Liver (tissue), 9 donors: ENCODE measurements around the gene MDN1. TPM values are rescaled to one million over a fixed set of nuclear protein-coding genes. Genes with fewer than 3 reads are reported as not detected.

Experiments
- DNase-seq: peaks from one replicate; pipeline ENCODE4 v3.0.0-alpha.2; 2017; ENCODE audit warnings: low spot score
- H3K27ac ChIP-seq, 2 donors: one replicate each; pipeline ENCODE4 v1.7.0; 2013; ENCODE audit warnings: inconsistent platforms in 2 of 2, low read length in 2 of 2, control low read depth in 1 of 2, low read depth in 1 of 2, mild to moderate bottlenecking in 1 of 2
- H3K27me3 ChIP-seq, 4 donors: one replicate each; pipeline versions ENCODE4 v1.6.1 to v1.7.0; 2013; ENCODE audit warnings: low read length in 3 of 4, inconsistent platforms in 1 of 4, mild to moderate bottlenecking in 1 of 4, moderate library complexity in 1 of 4; ENCODE audit not compliant: control insufficient read depth in 4 of 4, insufficient read depth in 4 of 4
- H3K36me3 ChIP-seq, 4 donors: one replicate each; pipeline versions ENCODE4 v1.6.1 to v1.7.0; 2013; ENCODE audit warnings: low read length in 3 of 4, mild to moderate bottlenecking in 3 of 4, low read depth in 1 of 4, moderate library complexity in 1 of 4; ENCODE audit not compliant: control insufficient read depth in 4 of 4, insufficient read depth in 3 of 4
- H3K4me1 ChIP-seq, 4 donors: one replicate each; pipeline versions ENCODE4 v1.6.1 to v1.7.0; 2013; ENCODE audit warnings: low read length in 3 of 4, mild to moderate bottlenecking in 3 of 4, moderate library complexity in 1 of 4; ENCODE audit not compliant: control insufficient read depth in 4 of 4, insufficient read depth in 4 of 4
- H3K4me3 ChIP-seq, 3 donors: one replicate each; pipeline versions ENCODE4 v1.6.1 to v1.7.0; 2013; ENCODE audit warnings: low read length in 3 of 3, control low read depth in 1 of 3, low read depth in 1 of 3, mild to moderate bottlenecking in 1 of 3
- H3K9ac ChIP-seq, 2 donors: one replicate each; pipeline ENCODE4 v1.7.0; 2013; ENCODE audit warnings: low read length in 2 of 2, mild to moderate bottlenecking in 2 of 2, moderate library complexity in 2 of 2, control low read depth in 1 of 2, low read depth in 1 of 2
- H3K9me3 ChIP-seq, 4 donors: one replicate each; pipeline versions ENCODE4 v1.6.1 to v1.7.0; 2013; ENCODE audit warnings: low read length in 3 of 4; ENCODE audit not compliant: control insufficient read depth in 4 of 4
- EGR1 ChIP-seq, 2 donors: IDR thresholded peaks; 2 replicates each; pipeline ENCODE4 v1.6.1; 2016 to 2018; ENCODE audit warnings: antibody characterized with exemption in 2 of 2, low read depth in 2 of 2
- FOXA1 ChIP-seq: IDR thresholded peaks from 2 replicates; pipeline ENCODE4 v1.6.1; 2016; ENCODE audit warnings: antibody characterized with exemption
- FOXA2 ChIP-seq: IDR thresholded peaks from 2 replicates; pipeline ENCODE4 v1.6.1; 2016; ENCODE audit warnings: antibody characterized with exemption
- GABPA ChIP-seq, 2 donors: IDR thresholded peaks in 1 of 2; conservative IDR thresholded peaks in 1 of 2; 2 replicates each; pipeline ENCODE4 v1.6.1; 2016; ENCODE audit warnings: antibody characterized with exemption in 2 of 2, mild to moderate bottlenecking in 1 of 2, moderate library complexity in 1 of 2
- HNF4A ChIP-seq, 2 donors: conservative IDR thresholded peaks; 2 replicates each; pipeline ENCODE4 v1.6.1; 2016; ENCODE audit warnings: antibody characterized with exemption in 2 of 2, mild to moderate bottlenecking in 2 of 2
- HNF4G ChIP-seq: IDR thresholded peaks from 2 replicates; pipeline ENCODE4 v1.6.1; 2016; ENCODE audit warnings: antibody characterized with exemption
- JUND ChIP-seq, 2 donors: IDR thresholded peaks; 2 replicates each; pipeline ENCODE4 v1.6.1; 2016; ENCODE audit warnings: antibody characterized with exemption in 2 of 2
- NR2F2 ChIP-seq: IDR thresholded peaks from 2 replicates; pipeline ENCODE4 v1.6.1; 2016; ENCODE audit warnings: antibody characterized with exemption
- RAD21 ChIP-seq, 2 donors: IDR thresholded peaks; 2 replicates each; pipeline ENCODE4 v1.6.1; 2016; ENCODE audit warnings: antibody characterized with exemption in 2 of 2, mild to moderate bottlenecking in 2 of 2
- RXRA ChIP-seq, 2 donors: IDR thresholded peaks; 2 replicates each; pipeline ENCODE4 v1.6.1; 2017 to 2018; ENCODE audit warnings: antibody characterized with exemption in 2 of 2, mild to moderate bottlenecking in 1 of 2
- SP1 ChIP-seq: IDR thresholded peaks from 2 replicates; pipeline ENCODE4 v1.6.1; 2018; ENCODE audit warnings: antibody characterized with exemption, mild to moderate bottlenecking
- TAF1 ChIP-seq: conservative IDR thresholded peaks from 2 replicates; pipeline ENCODE4 v1.6.1; 2016; ENCODE audit warnings: antibody characterized with exemption, mild to moderate bottlenecking
- YY1 ChIP-seq: IDR thresholded peaks from 2 replicates; pipeline ENCODE4 v1.6.1; 2016; ENCODE audit warnings: antibody characterized with exemption, mild to moderate bottlenecking
- WGBS: extraction: QIAGEN DNeasy Blood & Tissue Kit; methylation state at CpG from one replicate; pipeline ENCODE4 v1.1.7; 2013; 5-methylcytosine and 5-hydroxymethylcytosine counted together
- polyA plus RNA-seq, 2 donors: library from polyadenylated mRNA; stranded (reverse) in 1 of 2; unstranded in 1 of 2; fragments of 200-250 nt in 1 of 2; fragments of >200 nt in 1 of 2; fragmentation: Nextera tagmentation in 1 of 2; extraction: Ambion mirVana in 1 of 2; gene quantifications; one replicate each; pipeline versions ENCODE4 v1.2.1 to v1.2.3, GENCODE V29; 2013 to 2015
- total RNA-seq, 2 donors: library from RNA; depleted of rRNA; stranded (reverse); fragments of >200 nt; gene quantifications; one replicate each; pipeline ENCODE4 v1.2.3, GENCODE V29; 2014
- TF ChIP-seq, protein P1 (sequence below): IDR thresholded peaks from 2 replicates; pipeline ENCODE4 v1.6.1; 2016; ENCODE audit warnings: antibody characterized with exemption
- TF ChIP-seq, protein P2 (sequence below): IDR thresholded peaks from 2 replicates; pipeline ENCODE4 v1.6.1; 2016; ENCODE audit warnings: antibody characterized with exemption
- TF ChIP-seq, protein P3 (sequence below): IDR thresholded peaks from 2 replicates; pipeline ENCODE4 v1.6.1; 2016; ENCODE audit warnings: antibody characterized with exemption, mild to moderate bottlenecking
- TF ChIP-seq, protein P4 (sequence below): IDR thresholded peaks from 2 replicates; pipeline ENCODE4 v1.6.1; 2016; ENCODE audit warnings: antibody characterized with exemption
- TF ChIP-seq, protein P5 (sequence below): fragments of 150-350 bp; IDR thresholded peaks from 2 replicates; pipeline ENCODE4 v1.5.1; 2017; ENCODE audit warnings: improper control_type of control experiment, low read depth, low read length; ENCODE audit not compliant: missing input control
- donor health status: healthy.
- donor health status: healthy.
- donor health status: healthy.
- donor health status: healthy.
- donor health status: healthy.

MDN1 gene
- total and polyA plus RNA-seq, 4 donors = 5.4 to 48.9 (median 22.8) TPM

DNA sequence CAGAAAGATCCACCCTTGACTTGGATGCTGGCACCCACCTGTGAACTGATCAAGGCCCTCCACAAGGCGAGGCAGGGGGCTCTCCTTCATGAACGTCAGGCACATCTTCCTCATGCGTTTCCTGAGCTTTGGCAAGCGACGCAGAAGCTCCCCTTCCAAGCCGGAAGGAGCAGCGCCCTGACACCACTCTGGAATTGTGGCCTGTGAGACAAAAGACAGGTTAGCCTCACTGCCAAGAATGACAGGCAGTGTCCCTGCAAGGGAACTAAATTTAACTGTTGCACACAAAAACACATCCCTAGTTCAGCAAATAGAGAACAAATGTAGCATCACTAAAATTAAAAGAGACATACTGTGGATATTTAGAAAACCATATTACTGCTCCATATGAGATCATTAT is 139.0 kb downstream of the MDN1 start:
- Histone ChIP-seq H3K36me3 (peaks cover 12 to 87% (median 73%) of the 10 kb centered on the region in 4 donors), H3K9ac (no peak overlapping the region), H3K4me1 (no peaks in the 10 kb centered on the region), H3K4me3 (no peak overlapping the region), H3K9me3 (no peaks in the 10 kb centered on the region), H3K27ac (no peak overlapping the region), H3K27me3 (no peaks in the 10 kb centered on the region)
- 96% methylated on average over 7 of the region's 7 CpGs for WGBS
- TF ChIP-seq SP1 = no peak
- TF ChIP-seq RAD21 (IDR thresholded peaks at IDR 0.05) = no peak
- TF ChIP-seq, protein P1, sequence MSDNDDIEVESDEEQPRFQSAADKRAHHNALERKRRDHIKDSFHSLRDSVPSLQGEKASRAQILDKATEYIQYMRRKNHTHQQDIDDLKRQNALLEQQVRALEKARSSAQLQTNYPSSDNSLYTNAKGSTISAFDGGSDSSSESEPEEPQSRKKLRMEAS = no peak
- TF ChIP-seq, protein P2, sequence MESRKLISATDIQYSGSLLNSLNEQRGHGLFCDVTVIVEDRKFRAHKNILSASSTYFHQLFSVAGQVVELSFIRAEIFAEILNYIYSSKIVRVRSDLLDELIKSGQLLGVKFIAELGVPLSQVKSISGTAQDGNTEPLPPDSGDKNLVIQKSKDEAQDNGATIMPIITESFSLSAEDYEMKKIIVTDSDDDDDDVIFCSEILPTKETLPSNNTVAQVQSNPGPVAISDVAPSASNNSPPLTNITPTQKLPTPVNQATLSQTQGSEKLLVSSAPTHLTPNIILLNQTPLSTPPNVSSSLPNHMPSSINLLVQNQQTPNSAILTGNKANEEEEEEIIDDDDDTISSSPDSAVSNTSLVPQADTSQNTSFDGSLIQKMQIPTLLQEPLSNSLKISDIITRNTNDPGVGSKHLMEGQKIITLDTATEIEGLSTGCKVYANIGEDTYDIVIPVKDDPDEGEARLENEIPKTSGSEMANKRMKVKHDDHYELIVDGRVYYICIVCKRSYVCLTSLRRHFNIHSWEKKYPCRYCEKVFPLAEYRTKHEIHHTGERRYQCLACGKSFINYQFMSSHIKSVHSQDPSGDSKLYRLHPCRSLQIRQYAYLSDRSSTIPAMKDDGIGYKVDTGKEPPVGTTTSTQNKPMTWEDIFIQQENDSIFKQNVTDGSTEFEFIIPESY = no peak
- no peak for TF ChIP-seq GABPA (IDR thresholded peaks at IDR 0.05 in 1 of 2, conservative IDR thresholded peaks at IDR 0.05 in 1 of 2)
- no peak for TF ChIP-seq TAF1
- no peak for TF ChIP-seq RXRA (IDR thresholded peaks at IDR 0.05)
- TF ChIP-seq YY1 = no peak
- TF ChIP-seq HNF4A (conservative IDR thresholded peaks at IDR 0.05) = no peak
- no peak for TF ChIP-seq NR2F2
- no peak for TF ChIP-seq HNF4G
- no peak for TF ChIP-seq FOXA1
- no peak for TF ChIP-seq EGR1 (IDR thresholded peaks at IDR 0.05; ENCODE audit: low read depth in 2 of 2)
- no peak for TF ChIP-seq FOXA2
- TF ChIP-seq, protein P3, sequence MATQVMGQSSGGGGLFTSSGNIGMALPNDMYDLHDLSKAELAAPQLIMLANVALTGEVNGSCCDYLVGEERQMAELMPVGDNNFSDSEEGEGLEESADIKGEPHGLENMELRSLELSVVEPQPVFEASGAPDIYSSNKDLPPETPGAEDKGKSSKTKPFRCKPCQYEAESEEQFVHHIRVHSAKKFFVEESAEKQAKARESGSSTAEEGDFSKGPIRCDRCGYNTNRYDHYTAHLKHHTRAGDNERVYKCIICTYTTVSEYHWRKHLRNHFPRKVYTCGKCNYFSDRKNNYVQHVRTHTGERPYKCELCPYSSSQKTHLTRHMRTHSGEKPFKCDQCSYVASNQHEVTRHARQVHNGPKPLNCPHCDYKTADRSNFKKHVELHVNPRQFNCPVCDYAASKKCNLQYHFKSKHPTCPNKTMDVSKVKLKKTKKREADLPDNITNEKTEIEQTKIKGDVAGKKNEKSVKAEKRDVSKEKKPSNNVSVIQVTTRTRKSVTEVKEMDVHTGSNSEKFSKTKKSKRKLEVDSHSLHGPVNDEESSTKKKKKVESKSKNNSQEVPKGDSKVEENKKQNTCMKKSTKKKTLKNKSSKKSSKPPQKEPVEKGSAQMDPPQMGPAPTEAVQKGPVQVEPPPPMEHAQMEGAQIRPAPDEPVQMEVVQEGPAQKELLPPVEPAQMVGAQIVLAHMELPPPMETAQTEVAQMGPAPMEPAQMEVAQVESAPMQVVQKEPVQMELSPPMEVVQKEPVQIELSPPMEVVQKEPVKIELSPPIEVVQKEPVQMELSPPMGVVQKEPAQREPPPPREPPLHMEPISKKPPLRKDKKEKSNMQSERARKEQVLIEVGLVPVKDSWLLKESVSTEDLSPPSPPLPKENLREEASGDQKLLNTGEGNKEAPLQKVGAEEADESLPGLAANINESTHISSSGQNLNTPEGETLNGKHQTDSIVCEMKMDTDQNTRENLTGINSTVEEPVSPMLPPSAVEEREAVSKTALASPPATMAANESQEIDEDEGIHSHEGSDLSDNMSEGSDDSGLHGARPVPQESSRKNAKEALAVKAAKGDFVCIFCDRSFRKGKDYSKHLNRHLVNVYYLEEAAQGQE = no peak
- TF ChIP-seq, protein P4, sequence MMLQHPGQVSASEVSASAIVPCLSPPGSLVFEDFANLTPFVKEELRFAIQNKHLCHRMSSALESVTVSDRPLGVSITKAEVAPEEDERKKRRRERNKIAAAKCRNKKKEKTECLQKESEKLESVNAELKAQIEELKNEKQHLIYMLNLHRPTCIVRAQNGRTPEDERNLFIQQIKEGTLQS = no peak
- no peak for TF ChIP-seq JUND (IDR thresholded peaks at IDR 0.05)
- TF ChIP-seq, protein P5, sequence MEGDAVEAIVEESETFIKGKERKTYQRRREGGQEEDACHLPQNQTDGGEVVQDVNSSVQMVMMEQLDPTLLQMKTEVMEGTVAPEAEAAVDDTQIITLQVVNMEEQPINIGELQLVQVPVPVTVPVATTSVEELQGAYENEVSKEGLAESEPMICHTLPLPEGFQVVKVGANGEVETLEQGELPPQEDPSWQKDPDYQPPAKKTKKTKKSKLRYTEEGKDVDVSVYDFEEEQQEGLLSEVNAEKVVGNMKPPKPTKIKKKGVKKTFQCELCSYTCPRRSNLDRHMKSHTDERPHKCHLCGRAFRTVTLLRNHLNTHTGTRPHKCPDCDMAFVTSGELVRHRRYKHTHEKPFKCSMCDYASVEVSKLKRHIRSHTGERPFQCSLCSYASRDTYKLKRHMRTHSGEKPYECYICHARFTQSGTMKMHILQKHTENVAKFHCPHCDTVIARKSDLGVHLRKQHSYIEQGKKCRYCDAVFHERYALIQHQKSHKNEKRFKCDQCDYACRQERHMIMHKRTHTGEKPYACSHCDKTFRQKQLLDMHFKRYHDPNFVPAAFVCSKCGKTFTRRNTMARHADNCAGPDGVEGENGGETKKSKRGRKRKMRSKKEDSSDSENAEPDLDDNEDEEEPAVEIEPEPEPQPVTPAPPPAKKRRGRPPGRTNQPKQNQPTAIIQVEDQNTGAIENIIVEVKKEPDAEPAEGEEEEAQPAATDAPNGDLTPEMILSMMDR = no peak
- no peak for DNase-seq
